GM12878 (cell line): ENCODE results near the gene PTPRM.

Experiments used
- BCL11A ChIP-seq: IDR thresholded peaks from 2 replicates; pipeline ENCODE4 v1.6.1; 2011; ENCODE audit warnings: low read depth, low read length
- CTCF ChIP-seq, 3 experiments: IDR thresholded peaks in 2 of 3; conservative IDR thresholded peaks in 1 of 3; 2 replicates each; pipeline ENCODE4 v1.5.1; 2011; ENCODE audit warnings: low read depth in 3 of 3, low read length in 3 of 3, mild to moderate bottlenecking in 3 of 3, control low read depth in 2 of 3, moderate library complexity in 2 of 3, inconsistent platforms in 1 of 3, mixed read lengths in 1 of 3; ENCODE audit not compliant: control insufficient read depth in 2 of 3, insufficient read depth in 1 of 3; ENCODE audit errors: extremely low read depth in 1 of 3
- TAF1 ChIP-seq: IDR thresholded peaks from 2 replicates; pipeline ENCODE4 v1.6.1; 2011; ENCODE audit warnings: mild to moderate bottlenecking, low read depth, low read length, borderline replicate concordance

GRCh38 chr18:8409151-8409550 lies 842.0 kb downstream of the PTPRM start:
- no peak for TF ChIP-seq TAF1
- TF ChIP-seq CTCF (IDR thresholded peaks at IDR 0.05 in 2 of 3, conservative IDR thresholded peaks at IDR 0.05 in 1 of 3; ENCODE audit: control insufficient read depth in 2 of 3, extremely low read depth in 1 of 3, insufficient read depth in 1 of 3, low read depth in 3 of 3, low read length in 3 of 3): no peak
- TF ChIP-seq BCL11A: no peak
